RPMI7951 (cell line): ENCODE measurements around the gene UNC45A. TPM values are rescaled to one million over a fixed set of nuclear protein-coding genes. Genes with fewer than 3 reads are reported as not detected.

ENCODE experiments used
- total RNA-seq: library from RNA; depleted of rRNA; stranded (reverse); fragments of >200 nt; shearing (Covaris generic); gene quantifications from 2 replicates; pipeline ENCODE4 v1.2.3, GENCODE V29; 2014; rRNA removed

Gene UNC45A
- total RNA-seq, 1 experiment from 2014 or later: 67.2 TPM

Other genes starting within 250 kb of the UNC45A start
- 12.9 and 16.1 TPM in 2 replicates for gene BLM, start 217.9 kb upstream of the UNC45A start, total RNA-seq
- 20.4 and 32.5 TPM in 2 replicates for gene FURIN, start 66.7 kb upstream of the UNC45A start, total RNA-seq
- gene FES, start 50.8 kb upstream of the UNC45A start, total RNA-seq: 3.5 and 4.7 TPM in 2 replicates
- gene MAN2A2, start 32.0 kb upstream of the UNC45A start, total RNA-seq: 6.5 and 7.1 TPM in 2 replicates
- 18.9 and 26.4 TPM in 2 replicates for gene HDDC3, start 2.7 kb upstream of the UNC45A start, total RNA-seq
- gene RCCD1, start 19.6 kb downstream of the UNC45A start, total RNA-seq: 26.8 and 29.9 TPM in 2 replicates
- 494 and 538 TPM in 2 replicates for gene PRC1, start 59.2 kb downstream of the UNC45A start, total RNA-seq
- gene VPS33B, start 87.3 kb downstream of the UNC45A start, total RNA-seq: 9.6 and 12.3 TPM in 2 replicates
- gene SV2B, start 165.0 kb downstream of the UNC45A start, total RNA-seq: not detected in 2 replicates